Fibroblast of lung (primary cell): ENCODE data around the gene STON1.
"Not testable (repeated sequence)": the region's sequence is repeated elsewhere in the genome, so short reads cannot be mapped to it uniquely, and the experiment has no call there.

ENCODE experiments used
- EZH2 ChIP-seq: IDR thresholded peaks from 2 replicates; pipeline ENCODE4 v1.5.1; 2012; ENCODE audit warnings: low read length, control low read depth, mild to moderate bottlenecking; ENCODE audit errors: missing control alignments
- TF ChIP-seq, protein P1 (sequence below), 2 donors: IDR thresholded peaks in 1 of 2; conservative IDR thresholded peaks in 1 of 2; 1 replicate in 1 of 2; 2 replicates in 1 of 2; pipeline ENCODE4 v1.5.1; 2011 to 2012; ENCODE audit warnings: low read length in 2 of 2, control low read depth in 1 of 2, inconsistent platforms in 1 of 2, low read depth in 1 of 2, mild to moderate bottlenecking in 1 of 2

DNA sequence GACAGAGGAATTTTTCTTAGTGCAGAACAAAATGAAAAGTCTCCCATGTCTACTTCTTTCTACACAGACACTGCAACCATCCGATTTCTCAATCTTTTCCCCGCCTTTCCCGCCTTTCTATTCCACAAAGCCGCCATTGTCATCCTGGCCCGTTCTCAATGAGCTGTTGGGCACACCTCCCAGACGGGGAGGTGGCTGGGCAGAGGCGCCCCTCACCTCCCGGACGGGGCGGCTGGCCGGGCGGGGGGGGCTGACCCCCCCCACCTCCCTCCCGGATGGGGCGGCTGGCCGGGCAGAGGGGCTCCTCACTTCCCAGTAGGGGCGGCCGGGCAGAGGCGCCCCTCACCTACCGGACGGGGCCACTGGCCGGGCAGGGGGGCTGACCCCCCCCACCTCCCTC lies 25.1 kb downstream of the STON1 start:
- TF ChIP-seq, protein P1, sequence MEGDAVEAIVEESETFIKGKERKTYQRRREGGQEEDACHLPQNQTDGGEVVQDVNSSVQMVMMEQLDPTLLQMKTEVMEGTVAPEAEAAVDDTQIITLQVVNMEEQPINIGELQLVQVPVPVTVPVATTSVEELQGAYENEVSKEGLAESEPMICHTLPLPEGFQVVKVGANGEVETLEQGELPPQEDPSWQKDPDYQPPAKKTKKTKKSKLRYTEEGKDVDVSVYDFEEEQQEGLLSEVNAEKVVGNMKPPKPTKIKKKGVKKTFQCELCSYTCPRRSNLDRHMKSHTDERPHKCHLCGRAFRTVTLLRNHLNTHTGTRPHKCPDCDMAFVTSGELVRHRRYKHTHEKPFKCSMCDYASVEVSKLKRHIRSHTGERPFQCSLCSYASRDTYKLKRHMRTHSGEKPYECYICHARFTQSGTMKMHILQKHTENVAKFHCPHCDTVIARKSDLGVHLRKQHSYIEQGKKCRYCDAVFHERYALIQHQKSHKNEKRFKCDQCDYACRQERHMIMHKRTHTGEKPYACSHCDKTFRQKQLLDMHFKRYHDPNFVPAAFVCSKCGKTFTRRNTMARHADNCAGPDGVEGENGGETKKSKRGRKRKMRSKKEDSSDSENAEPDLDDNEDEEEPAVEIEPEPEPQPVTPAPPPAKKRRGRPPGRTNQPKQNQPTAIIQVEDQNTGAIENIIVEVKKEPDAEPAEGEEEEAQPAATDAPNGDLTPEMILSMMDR (conservative IDR thresholded peaks at IDR 0.05 in 1 of 2, IDR thresholded peaks at IDR 0.05 in 1 of 2; ENCODE audit: low read depth in 1 of 2, low read length in 2 of 2) = not testable (repeated sequence)
- not testable (repeated sequence) for TF ChIP-seq EZH2
